GM12873 (cell line): ENCODE measurements around the gene TMEM86B.

ENCODE experiments used
- TF ChIP-seq, protein P1 (sequence below): IDR thresholded peaks from 2 replicates; pipeline ENCODE4 v1.5.1; 2012; ENCODE audit warnings: low read depth, mild to moderate bottlenecking, moderate library complexity, low read length, control low read depth; ENCODE audit not compliant: insufficient read depth; ENCODE audit errors: missing control alignments

Gene TMEM86B, protein sequence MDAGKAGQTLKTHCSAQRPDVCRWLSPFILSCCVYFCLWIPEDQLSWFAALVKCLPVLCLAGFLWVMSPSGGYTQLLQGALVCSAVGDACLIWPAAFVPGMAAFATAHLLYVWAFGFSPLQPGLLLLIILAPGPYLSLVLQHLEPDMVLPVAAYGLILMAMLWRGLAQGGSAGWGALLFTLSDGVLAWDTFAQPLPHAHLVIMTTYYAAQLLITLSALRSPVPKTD

DNA sequence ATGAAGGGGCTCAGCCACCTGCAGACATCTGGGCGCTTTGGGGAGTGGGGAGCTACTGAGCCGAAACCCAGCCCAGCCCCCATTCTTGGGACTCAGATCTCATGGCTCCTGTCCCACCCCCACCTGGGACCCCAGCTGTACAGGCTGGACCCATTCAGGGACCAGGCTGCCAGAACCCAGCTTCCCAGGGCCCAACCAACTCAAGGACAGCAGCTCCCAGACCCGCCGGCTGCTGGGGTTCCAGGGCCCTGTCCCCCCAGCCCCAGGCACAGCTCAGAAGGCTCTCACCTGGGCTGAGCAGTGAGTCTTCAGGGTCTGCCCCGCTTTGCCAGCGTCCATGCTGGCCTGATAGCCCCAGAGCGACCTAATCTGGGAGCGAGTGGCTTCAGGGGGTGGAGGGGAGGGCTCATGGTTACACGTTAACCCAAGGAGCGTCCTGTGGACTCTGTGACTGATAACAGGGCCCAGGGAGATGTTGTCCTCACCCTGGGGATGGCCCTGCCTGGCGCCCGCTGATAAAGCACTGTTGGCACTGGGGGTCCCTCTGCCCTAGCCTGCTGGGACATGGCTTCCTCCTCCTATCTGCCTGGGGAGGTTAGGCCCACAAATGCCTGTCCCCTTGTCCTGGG is at the start of gene TMEM86B:
Gene TMEM86B, minus strand, starts transcription at position 361 of the 629 bp plus-strand sequence. Its CDS starts 22 bp downstream, at position 339.
- TF ChIP-seq, protein P1, sequence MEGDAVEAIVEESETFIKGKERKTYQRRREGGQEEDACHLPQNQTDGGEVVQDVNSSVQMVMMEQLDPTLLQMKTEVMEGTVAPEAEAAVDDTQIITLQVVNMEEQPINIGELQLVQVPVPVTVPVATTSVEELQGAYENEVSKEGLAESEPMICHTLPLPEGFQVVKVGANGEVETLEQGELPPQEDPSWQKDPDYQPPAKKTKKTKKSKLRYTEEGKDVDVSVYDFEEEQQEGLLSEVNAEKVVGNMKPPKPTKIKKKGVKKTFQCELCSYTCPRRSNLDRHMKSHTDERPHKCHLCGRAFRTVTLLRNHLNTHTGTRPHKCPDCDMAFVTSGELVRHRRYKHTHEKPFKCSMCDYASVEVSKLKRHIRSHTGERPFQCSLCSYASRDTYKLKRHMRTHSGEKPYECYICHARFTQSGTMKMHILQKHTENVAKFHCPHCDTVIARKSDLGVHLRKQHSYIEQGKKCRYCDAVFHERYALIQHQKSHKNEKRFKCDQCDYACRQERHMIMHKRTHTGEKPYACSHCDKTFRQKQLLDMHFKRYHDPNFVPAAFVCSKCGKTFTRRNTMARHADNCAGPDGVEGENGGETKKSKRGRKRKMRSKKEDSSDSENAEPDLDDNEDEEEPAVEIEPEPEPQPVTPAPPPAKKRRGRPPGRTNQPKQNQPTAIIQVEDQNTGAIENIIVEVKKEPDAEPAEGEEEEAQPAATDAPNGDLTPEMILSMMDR: no peak

DNA sequence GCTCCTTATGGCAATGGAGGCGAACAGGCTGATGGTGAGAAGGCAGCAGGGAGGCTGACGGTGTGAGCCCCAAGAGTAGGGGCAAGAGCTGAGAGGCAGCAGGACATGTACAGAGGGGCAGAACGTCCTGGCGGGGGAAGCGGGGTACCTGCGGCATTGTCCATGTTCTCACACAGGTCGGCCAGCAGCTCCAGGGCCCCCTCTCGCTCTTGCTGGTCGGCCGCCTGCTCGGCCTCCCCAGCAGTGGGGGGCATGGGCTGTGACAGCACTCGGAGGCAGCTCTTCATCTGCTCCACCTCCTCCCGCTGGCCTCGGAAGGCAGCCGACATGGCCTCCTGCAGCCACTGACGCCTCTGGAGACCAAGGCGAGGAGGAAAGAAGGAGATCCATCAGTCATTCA is 48.9 kb upstream of the TMEM86B start:
- TF ChIP-seq, protein P1: no peak

GRCh38 chr19:55276720-55277430 is 48.3 kb upstream of the TMEM86B start:
- TF ChIP-seq, protein P1: no peak

GRCh38 chr19:55275851-55276719 is 47.5 kb upstream of the TMEM86B start:
- TF ChIP-seq, protein P1: no peak

DNA sequence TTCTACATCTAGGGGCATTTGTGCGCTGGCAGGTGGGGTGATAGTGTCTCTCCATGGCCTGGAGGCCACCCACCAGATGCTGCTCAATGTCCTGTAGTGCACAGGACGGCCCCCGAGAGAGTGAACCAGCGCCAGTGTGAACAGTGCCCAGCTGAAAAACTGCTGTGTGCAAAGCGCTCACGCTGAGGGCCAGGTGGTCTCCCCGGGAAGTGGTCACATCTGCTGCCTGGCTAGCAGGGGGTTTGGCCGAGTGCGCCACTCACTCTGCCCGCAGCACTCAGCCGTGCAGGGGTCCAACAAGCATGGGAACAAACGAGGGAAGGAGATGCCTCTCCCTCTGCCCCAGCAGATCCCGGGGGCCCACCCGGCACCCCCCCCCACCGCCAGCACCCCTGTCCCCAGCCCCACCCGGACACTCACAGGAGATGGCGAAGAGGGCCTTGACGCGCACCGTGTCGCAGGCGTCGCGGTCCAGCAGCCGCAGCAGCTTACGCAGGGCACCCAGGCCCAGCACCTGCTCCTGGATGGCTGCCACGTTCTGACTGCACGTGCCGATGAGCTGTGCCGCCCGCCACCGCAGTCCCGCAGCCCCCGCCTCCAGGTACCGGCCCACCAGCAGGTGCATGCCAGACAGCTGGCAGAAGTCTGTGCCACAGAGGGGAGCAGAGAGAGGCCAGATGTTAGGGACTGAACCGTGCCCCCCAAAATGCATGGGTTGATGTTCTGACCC is 45.6 kb upstream of the TMEM86B start:
- TF ChIP-seq, protein P1: no peak

DNA sequence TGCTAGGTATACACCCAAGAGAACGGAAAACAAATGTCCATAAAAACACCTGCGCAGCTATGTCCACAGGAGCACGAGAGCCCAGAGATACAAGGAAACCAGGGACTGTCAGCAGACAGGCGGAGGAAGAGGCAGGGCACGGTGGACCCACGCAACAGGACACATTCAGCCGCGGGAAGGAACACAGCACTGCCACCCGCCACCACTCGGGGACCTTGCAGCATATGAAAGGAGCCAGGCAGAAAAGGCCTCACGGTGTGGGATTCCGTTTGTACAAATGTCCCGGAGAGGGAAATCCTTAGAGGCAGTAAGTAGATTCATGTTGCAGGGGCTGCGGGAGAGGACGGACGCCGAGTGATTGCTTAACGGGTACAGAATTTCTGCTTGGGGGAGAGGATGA is 43.6 kb upstream of the TMEM86B start:
- TF ChIP-seq, protein P1: no peak
